Measurements from ENCODE around the gene UBXN7.
"Not testable (repeated sequence)": the region's sequence is repeated elsewhere in the genome, so short reads cannot be mapped to it uniquely, and the experiment has no call there.

UBXN7 gene

GRCh38 chr3:196354132-196354531 is 78.1 kb downstream of the UBXN7 start:
- no peak for DNase-seq (ENCODE audit: low spot score)

DNA sequence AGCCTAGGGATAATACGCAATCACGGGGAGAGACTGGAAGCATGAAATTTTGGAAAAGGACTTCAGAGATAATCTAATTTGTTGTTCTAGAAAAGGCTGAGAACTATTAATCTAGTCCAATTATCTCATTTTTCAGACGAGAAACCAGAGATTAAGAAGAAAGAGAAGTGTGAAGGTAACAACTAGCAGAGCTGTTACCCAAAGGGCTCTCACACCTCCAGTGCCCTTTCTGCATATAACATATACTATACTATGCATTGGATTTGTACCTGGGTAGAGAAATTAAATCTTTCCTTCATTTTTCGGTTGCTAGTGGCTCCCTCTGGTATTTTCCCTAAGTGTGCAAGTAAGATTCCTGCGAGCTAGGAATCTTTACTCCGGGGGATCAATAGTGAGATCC is 80.7 kb downstream of the UBXN7 start:
- DNase-seq (ENCODE audit: low spot score) = no peak

- no peak for DNase-seq (ENCODE audit: low spot score)
Observed at GRCh38 chr3:196350067-196350466, 82.2 kb downstream of the UBXN7 start.

- no peak for DNase-seq (ENCODE audit: low spot score)
Observed at GRCh38 chr3:196348698-196349097, 83.5 kb downstream of the UBXN7 start.

DNA sequence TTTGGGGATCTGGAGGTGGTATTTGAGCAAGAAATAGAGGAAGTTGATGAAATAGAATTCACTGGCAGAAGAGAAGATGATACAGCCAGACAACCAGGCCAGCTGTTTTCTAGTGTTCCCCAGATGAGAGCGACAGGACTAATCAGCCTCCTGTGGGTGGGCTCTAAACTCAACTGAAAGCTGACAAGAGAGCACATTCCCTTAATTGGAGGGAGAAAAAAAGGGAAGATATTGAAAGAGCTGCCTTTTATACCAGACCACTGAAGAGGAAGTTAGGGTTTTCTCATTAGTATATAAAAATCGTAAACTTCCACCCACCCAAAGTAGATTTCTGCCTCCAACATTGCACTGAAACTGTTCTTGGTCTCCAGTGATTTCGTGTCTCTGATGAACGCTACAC is 87.6 kb downstream of the UBXN7 start:
- DNase-seq (ENCODE audit: low spot score) = no peak

DNA sequence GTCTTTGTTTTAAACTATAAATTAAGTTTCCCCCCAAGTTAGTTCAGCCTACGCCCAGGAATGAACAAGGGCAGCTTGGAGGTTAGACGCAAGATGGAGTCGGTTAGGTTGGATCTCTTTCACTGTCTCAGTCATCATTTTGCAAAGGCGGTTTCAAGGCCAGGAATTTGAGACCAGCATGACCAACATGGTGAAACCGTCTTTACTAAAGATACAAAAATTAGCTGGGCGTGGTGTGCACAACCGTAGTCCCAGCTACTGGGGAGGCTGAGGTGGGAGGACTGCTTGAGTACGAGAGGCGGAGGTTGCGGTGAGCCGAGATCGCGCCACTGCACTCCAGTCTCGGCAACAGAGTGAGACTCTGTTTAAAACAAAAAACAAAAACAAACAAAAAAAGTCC is 88.3 kb downstream of the UBXN7 start:
- not testable (repeated sequence) for DNase-seq (ENCODE audit: low spot score)

DNA sequence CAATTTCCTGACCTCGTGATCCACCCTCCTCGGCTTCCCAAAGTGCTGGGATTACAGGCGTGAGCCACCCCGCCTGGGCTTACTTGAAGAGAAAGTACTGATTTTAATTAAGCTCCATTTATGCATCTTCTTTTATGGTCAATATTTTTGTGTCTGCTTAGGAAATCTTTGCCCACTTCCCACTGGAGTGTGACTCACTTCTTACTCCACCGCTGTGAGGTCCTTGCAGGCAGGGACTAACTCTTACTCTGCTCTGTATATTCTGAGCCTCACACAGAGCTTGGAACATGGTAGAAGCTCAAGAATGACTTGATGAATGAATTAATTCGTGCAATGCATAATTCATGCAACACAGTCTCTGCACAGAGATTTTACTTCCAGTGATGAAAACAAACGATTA is 91.1 kb downstream of the UBXN7 start:
- DNase-seq (ENCODE audit: low spot score) = peak; percentile 89

DNA sequence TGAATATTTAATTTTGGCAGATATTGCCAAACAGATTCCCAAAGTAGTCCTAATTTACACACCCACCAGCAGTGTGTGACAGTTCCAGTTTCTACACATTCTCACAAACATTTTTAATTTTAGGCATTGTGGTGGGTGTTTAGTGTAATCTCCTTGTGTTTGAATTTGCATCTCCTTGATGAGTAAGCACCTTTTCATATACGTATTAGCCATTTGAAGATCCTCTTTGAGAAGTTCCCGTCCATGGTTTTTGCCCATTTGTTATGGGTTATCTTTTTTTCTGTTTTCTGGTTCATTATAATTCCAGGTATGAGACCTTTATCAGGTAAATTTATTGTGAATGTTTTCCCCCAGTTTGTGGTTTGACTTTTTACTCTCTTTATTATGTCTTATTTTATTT is 91.8 kb downstream of the UBXN7 start:
- peak; percentile 88 for DNase-seq (ENCODE audit: low spot score)

- DNase-seq (ENCODE audit: low spot score) = peak; percentile 96
Observed at GRCh38 chr3:196339493-196340254, 92.6 kb downstream of the UBXN7 start.

- peak; percentile 56 for DNase-seq (ENCODE audit: low spot score)
Observed at GRCh38 chr3:196339044-196339443, 93.2 kb downstream of the UBXN7 start.

DNA sequence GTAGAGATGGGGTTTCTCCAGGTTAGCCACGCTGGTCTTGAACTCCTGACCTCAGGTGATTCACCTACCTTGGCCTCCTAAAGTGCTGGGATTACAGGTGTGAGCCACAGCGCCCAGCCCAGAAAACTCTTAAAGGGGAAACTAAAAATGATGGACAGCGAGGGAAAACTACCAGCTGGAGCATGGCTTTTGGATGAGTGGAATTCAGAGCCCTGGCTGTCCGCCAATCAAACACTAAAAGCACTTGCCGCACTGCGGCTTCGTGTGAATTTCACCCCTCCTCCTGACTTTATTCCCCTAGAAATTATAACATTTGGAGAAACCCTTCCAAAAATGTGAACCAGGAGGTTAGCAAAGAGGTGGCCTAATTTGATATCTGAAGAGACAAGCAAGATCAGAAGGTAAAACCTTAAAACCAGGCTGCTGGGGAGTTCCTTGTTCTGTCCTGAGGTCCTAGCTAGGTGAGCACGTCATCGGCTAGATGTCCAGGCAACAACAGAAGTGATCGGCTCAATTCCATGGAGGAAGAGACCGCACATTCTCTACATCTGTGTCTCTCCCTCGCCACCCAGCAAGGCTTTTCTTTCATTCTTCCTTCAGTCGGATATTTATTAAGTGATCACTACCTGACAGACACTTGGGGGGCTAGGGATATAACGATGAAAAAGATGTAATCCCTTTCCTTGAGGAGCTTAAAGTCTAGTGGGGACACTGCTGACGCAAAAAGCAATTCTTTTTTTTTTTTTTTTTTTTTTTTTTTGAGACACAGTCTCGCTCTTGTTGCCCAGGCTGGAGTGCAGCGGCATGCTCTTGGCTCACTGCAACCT is 95.7 kb downstream of the UBXN7 start:
- DNase-seq (ENCODE audit: low spot score) = peak; percentile 81

DNA sequence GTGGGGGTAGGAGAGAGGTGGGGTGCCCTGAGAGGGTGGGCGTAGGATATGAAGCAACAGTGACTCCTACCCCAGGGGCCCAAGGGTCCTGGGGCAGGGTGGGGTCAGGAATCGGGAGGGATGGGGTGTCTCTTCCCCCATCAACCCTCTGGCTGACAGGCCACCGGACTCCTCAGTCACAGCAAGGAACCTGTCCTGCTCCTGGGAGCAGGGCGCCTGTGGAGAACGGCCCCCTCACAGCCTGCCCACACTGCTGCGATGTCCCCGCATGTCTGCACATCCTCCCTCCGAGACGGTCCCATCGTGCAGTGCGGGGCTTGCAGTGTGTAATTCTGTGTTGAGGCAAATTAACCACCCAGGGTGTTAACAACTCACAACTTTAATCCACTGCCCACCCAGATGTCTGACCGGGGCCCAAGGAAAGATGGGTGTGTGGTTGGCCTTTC is 96.7 kb downstream of the UBXN7 start:
- peak; percentile 81 for DNase-seq (ENCODE audit: low spot score)

- DNase-seq (ENCODE audit: low spot score) = peak; percentile 47
Observed at GRCh38 chr3:196334982-196335381, 97.2 kb downstream of the UBXN7 start.

DNA sequence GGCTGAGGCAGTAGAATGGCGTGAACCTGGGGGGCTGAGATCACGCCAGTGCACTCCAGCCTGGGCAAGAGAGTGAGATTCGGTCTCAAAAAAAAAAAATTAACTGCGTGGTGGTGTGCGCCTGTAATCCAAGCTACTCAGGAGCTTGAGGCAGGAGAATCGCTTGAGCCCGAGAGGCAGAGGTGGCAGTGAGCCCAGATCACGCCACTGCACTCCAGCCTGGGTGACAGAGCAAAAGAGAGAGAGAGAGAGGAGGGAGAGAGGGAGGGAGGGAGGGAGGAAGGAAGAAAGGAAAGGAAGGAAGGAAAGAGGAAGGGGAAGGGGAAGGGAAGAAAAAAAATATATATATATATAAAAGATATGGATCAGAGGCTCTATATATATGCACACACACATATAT is 100.1 kb downstream of the UBXN7 start:
- no peak for DNase-seq (ENCODE audit: low spot score)

DNA sequence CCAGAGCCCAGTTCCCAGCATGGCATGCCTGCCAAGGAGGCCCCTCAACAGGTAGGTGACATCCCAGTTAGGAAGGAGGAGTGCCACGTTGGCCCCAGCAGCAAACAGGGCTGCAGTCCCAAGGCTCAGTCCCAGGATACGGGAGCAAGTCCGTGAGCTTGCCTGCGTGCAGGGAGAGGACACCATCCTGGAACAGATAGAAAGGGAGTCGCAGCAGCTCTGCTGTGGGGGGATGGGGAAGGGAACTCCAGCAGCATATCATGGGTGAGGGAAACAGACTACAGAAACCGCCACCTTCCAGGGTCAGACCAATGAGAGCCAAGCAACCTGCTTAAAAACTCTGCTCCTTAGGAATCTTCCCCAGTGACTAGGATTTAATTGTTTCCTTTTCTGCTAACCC is 104.8 kb downstream of the UBXN7 start:
- no peak for DNase-seq (ENCODE audit: low spot score)

GRCh38 chr3:196326936-196327335 is 105.3 kb downstream of the UBXN7 start:
- no peak for DNase-seq (ENCODE audit: low spot score)

DNA sequence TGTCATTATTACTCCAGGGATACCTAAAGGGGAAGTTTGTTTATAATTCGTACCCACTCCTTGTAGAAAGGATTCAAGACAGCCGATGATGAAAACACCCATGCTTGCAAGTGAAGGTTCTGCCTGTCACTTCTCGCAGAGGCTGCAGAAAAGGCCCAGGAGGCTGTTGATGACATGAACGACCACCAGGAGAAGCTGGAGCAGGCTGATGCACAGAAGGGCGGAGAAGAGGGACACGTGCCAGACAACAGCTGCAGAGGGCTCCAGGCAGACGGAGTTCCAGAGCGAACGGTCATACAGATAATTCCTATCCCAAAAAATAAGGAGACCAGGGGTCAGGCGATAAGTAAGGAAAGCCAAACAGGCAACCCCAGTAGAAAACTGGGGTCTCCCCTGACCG is 108.5 kb downstream of the UBXN7 start:
- DNase-seq (ENCODE audit: low spot score) = peak; percentile 66

DNA sequence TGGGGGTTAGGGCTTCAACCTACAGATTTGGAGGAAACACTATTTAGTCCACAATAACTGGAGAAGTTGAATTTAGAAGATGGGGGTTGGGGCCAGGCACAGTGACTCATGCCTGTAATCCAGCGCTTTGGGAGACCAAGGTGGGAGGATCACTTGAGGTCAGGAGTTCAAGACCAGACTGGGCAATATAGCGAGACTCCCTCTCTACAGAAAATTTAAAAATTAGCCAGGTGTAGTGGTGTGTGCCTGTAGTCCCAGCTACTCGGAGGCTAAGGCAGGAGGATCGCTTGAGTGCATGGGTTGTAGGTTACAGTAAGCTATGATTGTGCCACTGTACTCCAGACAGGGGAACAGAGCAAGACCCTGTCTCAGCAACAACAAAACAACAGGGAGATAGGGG is 109.2 kb downstream of the UBXN7 start:
- no peak for DNase-seq (ENCODE audit: low spot score)

- no peak for DNase-seq (ENCODE audit: low spot score)
Observed at GRCh38 chr3:196321162-196321561, 111.1 kb downstream of the UBXN7 start.

- peak; percentile 63 for DNase-seq (ENCODE audit: low spot score)
Observed at GRCh38 chr3:196320137-196320536, 112.1 kb downstream of the UBXN7 start.

DNA sequence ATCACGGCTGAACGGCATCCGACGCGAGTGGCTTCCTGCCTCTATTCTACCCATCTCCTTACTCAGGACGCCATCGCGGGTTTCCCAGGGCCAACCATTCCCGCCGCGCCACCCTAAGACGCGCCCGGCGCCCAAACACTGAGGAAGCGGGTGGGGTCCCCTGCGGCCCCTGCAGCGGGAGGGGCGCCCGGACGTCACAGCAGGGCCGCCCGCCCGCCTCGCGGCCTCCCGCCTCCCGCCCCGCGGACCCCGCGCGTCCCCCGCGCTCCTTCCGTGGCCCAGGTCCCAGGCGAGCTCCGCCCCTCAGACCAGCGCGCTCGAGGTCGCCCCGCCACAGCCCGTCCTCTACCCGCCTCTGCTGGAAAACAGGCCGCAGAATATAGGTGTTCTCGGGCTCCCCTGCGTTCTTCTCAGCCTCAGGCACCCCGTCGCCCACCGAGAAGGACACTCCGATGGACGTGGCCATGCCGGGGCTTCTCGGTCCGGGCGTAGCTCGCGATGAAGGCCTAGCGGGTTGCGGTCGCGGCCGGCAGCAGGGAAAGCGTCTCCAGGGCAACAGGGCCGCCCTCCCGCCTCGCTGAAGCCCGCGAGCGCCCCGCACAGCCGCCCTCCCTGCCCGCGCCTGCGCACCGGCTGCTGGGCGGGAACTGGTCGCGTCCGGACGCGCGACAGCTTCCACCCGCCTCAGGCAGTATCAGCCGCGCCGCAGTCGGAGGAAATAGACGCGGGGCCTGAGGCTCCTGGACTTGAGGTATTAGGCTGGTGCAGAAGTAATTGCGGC is 114.3 kb downstream of the UBXN7 start, which contains the start of gene DYNLT2B:
TSS of gene DYNLT2B (minus strand) at position 554 of the 781 bp plus-strand sequence. CDS start at position 466, 88 bp downstream.
- DNase-seq (ENCODE audit: low spot score) = peak; percentile 91
